ENCODE data around the gene DUSP1. TPM values are rescaled to one million over a fixed set of nuclear protein-coding genes. Genes with fewer than 3 reads are reported as not detected.
"Not testable (repeated sequence)": the region's sequence is repeated elsewhere in the genome, so short reads cannot be mapped to it uniquely, and the experiment has no call there.

Gene DUSP1, protein sequence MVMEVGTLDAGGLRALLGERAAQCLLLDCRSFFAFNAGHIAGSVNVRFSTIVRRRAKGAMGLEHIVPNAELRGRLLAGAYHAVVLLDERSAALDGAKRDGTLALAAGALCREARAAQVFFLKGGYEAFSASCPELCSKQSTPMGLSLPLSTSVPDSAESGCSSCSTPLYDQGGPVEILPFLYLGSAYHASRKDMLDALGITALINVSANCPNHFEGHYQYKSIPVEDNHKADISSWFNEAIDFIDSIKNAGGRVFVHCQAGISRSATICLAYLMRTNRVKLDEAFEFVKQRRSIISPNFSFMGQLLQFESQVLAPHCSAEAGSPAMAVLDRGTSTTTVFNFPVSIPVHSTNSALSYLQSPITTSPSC
- 2,121 TPM for total RNA-seq

DNA sequence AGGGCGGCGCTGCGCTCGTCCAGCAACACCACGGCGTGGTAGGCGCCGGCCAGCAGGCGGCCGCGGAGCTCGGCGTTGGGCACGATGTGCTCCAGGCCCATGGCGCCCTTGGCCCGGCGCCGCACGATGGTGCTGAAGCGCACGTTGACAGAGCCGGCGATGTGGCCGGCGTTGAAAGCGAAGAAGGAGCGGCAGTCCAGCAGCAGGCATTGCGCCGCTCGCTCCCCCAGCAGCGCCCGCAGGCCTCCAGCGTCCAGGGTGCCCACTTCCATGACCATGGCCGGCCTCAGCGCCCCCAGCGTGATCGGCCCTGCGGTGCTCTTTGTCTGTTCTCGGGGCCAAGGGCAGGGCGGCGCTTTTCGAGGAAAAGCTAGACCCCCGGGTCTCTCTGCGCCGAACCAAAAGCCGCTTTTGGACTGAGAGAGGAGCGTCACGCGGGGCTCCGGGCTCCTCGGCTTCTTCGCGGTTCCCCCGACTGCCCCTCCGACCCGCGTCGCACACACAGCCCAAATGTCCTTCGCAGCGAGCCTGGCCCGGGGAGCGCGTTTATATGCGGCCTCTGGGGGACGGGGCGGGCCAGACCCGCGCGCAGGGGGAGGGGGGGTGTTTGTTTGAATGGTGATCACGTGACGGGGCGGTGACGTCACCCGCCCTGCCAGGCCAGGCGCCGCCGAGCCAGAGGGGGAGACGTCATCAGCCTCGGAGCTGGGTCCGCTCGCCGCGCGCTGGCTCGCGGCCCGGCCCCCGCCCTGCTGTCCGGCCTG lies at the start of gene DUSP1:
Gene DUSP1 (minus strand): TSS at position 521 of the 764 bp plus-strand sequence. CDS start 243 bp downstream, at position 278.
- DNase-seq (ENCODE audit: low read depth in 2 of 3, low spot score in 2 of 3): peak; percentile 97 to 98 (median 98)

DNA sequence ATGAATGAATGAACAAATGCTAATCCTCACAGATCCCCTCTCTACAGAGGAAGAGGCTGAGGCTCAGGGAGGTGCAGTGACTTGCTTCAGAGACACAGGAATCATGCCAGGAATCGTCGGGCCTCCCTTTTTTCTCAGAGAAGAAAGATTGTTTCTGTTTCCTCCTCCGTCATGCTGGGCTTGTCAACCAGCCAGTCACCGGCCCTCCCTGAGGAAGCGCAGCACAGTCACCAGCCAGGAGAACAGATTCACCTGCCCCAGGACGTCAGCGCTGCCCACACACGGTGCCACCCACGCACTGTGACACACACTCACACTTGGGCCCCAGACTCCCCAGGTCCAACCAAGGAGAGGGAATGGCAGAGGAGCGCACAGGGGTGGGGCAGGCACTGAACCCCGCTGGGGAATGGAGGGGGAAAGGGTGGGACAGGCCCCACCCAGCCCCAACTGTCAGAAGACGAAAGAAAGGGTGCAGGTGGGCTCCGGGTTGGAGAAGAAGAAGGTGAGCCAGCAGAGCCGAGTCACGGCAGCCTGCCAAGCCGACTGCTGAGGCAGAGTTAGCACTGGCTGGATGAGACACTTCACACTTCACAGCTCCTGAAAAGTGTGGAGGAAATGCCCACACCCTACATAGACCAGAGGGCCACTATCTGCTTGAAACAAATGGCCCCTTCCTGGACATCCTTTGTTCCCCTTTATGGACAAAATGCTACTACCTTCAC lies 49.2 kb upstream of the DUSP1 start:
- DNase-seq (ENCODE audit: low read depth in 2 of 3, low spot score in 2 of 3): no peak

DNA sequence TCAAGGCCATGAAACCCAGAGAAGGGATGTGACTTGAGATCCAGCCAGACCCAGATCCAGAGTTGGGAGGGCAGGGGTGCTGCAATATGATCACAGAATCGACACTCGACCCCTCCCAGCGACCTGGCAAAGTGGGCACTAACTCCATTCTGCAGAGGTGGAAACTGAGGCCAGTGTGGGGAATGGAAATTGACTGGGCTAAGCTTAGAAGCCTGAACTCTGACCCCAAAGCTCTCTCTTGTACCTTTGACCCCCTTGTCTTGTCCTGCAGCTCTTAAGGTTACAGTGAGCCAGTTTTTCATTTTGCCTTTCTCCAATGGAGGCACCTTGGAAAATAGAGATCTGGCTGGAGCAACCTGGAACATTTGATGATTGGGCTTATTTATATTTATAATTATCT lies 48.6 kb upstream of the DUSP1 start:
- DNase-seq (ENCODE audit: low read depth in 2 of 3, low spot score in 2 of 3): no peak

DNA sequence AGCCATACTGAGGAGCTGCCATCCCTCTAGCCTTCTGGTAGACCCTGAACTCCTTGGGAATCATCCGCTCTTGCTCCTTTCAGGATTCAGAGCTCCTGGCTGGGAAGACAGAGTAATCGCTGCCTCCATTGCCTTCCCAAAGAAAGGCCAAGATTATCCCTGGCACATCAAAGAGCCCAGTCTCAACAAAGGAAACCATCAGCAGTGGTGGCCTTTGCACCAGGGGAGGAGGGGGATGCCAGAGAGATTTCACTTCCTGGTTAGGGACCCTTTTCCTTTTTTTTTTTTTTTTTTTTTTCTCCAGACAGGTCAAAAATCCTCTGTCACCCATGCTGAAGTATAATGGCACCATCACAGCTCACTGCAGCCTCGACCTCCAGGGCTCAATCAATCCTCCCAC lies 47.1 kb upstream of the DUSP1 start:
- DNase-seq (ENCODE audit: low read depth in 2 of 3, low spot score in 2 of 3): no peak

GRCh38 chr5:172817664-172818063 lies 46.7 kb upstream of the DUSP1 start:
- no peak for DNase-seq (ENCODE audit: low read depth in 2 of 3, low spot score in 2 of 3)

- DNase-seq (ENCODE audit: low read depth in 2 of 3, low spot score in 2 of 3): no peak
Observed at GRCh38 chr5:172816925-172817562, 46.0 kb upstream of the DUSP1 start.

GRCh38 chr5:172815631-172816030 lies 44.6 kb upstream of the DUSP1 start:
- DNase-seq (ENCODE audit: low read depth in 2 of 3, low spot score in 2 of 3): no peak

GRCh38 chr5:172810996-172811395 lies 40.0 kb upstream of the DUSP1 start:
- DNase-seq (ENCODE audit: low read depth in 2 of 3, low spot score in 2 of 3): not testable (repeated sequence)

DNA sequence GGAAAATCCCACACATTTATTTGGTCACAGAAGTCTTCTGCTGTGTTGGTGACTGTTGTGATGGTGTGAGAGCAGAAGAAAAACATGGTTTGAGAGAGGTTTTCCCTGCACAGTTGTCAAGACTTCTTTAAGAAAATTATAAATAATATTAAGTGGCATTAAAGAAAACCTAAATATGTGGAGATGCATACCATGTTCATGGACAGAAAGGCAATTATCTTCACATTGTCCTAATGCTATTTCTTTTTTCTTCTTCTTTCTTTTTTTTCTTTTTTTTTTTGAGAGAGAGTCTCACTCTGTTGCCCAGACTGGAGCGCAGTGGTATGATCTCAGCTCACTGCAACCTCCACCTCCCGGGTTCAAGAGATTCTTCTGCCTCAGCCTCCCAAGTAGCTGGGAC lies 38.8 kb upstream of the DUSP1 start:
- no peak for DNase-seq (ENCODE audit: low read depth in 2 of 3, low spot score in 2 of 3)

DNA sequence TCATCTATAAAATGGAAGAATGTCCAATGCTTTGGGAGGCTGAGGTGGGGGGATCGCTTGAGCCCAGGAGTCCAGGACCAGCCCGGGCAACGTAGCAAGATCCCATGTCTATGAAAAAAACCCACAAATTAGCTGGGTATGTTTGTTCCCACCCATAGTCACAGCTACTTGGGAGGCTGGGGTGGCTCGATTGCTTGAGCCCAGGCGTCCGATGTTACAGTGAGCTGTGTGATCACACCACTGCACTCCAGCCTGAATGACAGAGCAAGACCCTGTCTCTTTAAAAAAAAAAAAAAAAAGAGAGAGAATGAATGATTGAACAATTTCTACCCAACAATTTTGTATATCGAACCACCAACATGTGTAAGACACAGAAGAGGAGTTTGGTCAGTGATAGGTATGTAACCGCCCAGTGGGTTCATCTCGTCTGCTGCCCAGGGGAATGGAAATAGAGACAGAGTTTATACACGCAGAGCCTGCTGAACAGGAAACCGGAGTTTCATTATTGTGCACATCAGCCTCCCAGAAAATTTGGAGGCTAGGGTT lies 36.8 kb upstream of the DUSP1 start:
- no peak for DNase-seq (ENCODE audit: low read depth in 2 of 3, low spot score in 2 of 3)

DNA sequence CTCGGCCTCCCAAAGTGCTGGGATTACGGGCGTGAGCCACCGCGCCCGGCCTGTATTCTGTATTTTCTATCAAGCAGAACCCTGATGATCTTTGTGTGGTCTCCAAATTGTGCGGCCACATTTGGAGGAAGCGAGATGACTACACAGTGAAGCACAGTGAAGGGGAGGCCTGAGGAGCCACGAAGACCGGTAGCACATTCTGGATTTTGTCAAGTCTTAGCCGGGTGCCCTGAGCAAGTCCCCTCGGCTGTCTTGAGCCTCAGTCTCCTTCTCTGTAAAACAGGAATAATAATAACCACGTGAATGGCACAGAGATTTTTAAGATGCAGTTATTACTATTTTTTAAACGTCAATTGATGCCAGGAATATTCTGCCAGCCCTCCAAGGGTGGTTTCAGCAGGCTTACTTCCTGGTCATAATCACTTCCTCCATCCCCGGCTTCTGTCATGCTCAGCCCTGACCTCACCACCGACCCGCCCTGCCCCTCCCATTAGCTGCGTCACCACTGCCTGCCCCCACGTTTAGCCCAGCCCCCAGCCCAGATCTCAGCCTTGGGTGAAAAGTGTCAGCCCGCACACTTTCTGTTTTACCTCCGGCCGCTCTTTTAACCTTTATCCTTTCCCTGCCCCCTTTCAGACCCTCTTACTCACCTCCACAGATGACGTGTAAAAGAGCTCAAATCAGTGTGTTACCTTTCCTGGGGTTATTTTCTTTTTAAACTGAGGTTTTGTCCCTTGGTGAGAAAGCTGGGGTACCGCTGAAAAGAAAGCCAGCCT lies 36.1 kb upstream of the DUSP1 start:
- DNase-seq (ENCODE audit: low read depth in 2 of 3, low spot score in 2 of 3): peak; percentile 53 to 96 (median 94)

GRCh38 chr5:172805736-172806255 lies 34.8 kb upstream of the DUSP1 start:
- DNase-seq (ENCODE audit: low read depth in 2 of 3, low spot score in 2 of 3): no peak

DNA sequence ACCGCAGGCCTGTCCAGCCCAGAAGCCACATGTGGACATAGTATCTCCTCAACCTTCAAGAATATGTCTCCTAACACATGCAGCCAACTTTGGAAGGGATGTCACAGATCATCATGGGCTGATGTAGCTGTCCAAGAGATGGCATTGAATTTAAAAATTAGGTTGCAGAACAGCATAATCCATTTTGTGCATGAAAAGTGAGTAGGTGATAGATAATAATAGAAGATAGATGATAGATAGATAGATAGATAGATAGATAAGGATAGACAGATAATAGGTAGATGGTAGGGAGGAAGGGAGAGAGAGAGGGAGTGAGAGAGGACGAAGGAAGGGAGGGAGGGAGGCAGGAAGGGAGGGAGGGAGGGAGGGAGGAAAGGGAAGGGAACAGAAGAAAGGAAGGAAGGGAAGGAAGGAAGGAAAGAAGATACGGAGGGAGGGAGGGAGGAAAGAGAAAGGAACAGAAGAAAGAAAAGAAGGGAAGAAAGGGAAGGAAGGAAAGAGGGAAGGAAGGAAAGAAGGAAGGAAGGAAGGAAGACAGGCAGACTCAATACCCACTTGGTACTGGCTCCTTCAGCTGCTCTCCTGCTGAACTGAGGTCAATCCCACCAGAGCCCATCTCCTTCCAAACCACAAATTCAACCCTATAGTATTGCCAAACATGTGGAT lies 34.2 kb upstream of the DUSP1 start:
- no peak for DNase-seq (ENCODE audit: low read depth in 2 of 3, low spot score in 2 of 3)

- DNase-seq (ENCODE audit: low read depth in 2 of 3, low spot score in 2 of 3): peak in 2 of 3 donors; percentile 58 to 64
Observed at GRCh38 chr5:172802567-172803176, 31.7 kb upstream of the DUSP1 start.

GRCh38 chr5:172802112-172802511 lies 31.1 kb upstream of the DUSP1 start:
- DNase-seq (ENCODE audit: low read depth in 2 of 3, low spot score in 2 of 3): peak in 1 of 3 donors; percentile 14

- DNase-seq (ENCODE audit: low read depth in 2 of 3, low spot score in 2 of 3): no peak
Observed at GRCh38 chr5:172801179-172801671, 30.2 kb upstream of the DUSP1 start.

- DNase-seq (ENCODE audit: low read depth in 2 of 3, low spot score in 2 of 3): peak in 1 of 3 donors; percentile 47
Observed at GRCh38 chr5:172800088-172800551, 29.1 kb upstream of the DUSP1 start.

DNA sequence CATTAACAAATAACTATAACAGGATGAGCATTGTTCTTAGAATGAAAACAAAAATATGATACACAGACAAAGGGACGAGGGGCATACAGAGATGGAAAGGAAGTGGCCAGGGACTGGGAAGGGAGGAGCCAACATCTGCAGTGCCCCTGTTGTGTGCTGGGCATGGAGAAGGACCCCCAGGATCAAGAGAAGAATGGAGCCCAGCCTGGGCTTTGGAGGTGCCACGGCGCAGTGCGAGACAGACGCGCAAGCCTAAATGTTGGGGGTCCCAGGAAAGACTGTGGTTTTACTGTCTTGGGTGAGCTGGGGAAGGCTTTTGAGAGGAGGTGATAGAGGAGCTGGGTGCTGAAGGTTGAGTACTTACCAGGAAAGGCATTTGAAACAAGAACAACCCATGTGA lies 28.4 kb upstream of the DUSP1 start:
- DNase-seq (ENCODE audit: low read depth in 2 of 3, low spot score in 2 of 3): no peak
